Epithelial cell of esophagus (primary cell): ENCODE measurements around the gene PERM1.

Experiments
- DNase-seq: peaks from one replicate; pipeline ENCODE4 v3.0.0; 2010; ENCODE audit warnings: low read depth
- H3K4me3 ChIP-seq: 2 replicates; pipeline ENCODE4 v1.5.1; 2011; ENCODE audit warnings: mild to moderate bottlenecking, low read length, control low read depth
- CTCF ChIP-seq: IDR thresholded peaks from 2 replicates; pipeline ENCODE4 v1.5.1; 2011; ENCODE audit warnings: low read depth, mild to moderate bottlenecking, low read length, control low read depth, inconsistent platforms; ENCODE audit not compliant: insufficient read depth; ENCODE audit errors: missing control alignments

The PERM1 gene

GRCh38 chr1:973459-974292, 8.2 kb downstream of the PERM1 start:
- no peak for DNase-seq
- TF ChIP-seq CTCF: no peak
- no peak overlapping the region for H3K4me3 ChIP-seq

- no peak overlapping the region for H3K4me3 ChIP-seq
- TF ChIP-seq CTCF: no peak
- no peak for DNase-seq
These were observed 9.0 kb downstream of the PERM1 start for GRCh38 chr1:972726-973458.

GRCh38 chr1:971751-972506, 10.0 kb downstream of the PERM1 start:
- H3K4me3 ChIP-seq: no peak overlapping the region
- DNase-seq: no peak
- no peak for TF ChIP-seq CTCF

- H3K4me3 ChIP-seq: no peak overlapping the region
- peak; percentile 71 for DNase-seq
- TF ChIP-seq CTCF: no peak
These were observed 10.7 kb downstream of the PERM1 start for GRCh38 chr1:970973-971730.

- no peak for DNase-seq
- no peak for TF ChIP-seq CTCF
- H3K4me3 ChIP-seq: no peak overlapping the region
These were observed 11.5 kb downstream of the PERM1 start for GRCh38 chr1:970242-970972.

GRCh38 chr1:969260-969855, 12.5 kb downstream of the PERM1 start:
- H3K4me3 ChIP-seq: no peak overlapping the region
- DNase-seq: no peak
- TF ChIP-seq CTCF: no peak
